ENCODE measurements around the gene RPAP3.

GRCh38 chr12:47652521-47653234, 53.2 kb downstream of the RPAP3 start:
- TF ChIP-seq EP300 (IDR thresholded peaks at IDR 0.05) (no peak), POLR2A (IDR thresholded peaks at IDR 0.05) (no peak)
- TF ChIP-seq, protein P1, sequence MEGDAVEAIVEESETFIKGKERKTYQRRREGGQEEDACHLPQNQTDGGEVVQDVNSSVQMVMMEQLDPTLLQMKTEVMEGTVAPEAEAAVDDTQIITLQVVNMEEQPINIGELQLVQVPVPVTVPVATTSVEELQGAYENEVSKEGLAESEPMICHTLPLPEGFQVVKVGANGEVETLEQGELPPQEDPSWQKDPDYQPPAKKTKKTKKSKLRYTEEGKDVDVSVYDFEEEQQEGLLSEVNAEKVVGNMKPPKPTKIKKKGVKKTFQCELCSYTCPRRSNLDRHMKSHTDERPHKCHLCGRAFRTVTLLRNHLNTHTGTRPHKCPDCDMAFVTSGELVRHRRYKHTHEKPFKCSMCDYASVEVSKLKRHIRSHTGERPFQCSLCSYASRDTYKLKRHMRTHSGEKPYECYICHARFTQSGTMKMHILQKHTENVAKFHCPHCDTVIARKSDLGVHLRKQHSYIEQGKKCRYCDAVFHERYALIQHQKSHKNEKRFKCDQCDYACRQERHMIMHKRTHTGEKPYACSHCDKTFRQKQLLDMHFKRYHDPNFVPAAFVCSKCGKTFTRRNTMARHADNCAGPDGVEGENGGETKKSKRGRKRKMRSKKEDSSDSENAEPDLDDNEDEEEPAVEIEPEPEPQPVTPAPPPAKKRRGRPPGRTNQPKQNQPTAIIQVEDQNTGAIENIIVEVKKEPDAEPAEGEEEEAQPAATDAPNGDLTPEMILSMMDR (IDR thresholded peaks at IDR 0.05), result no peak

Measured in suprapubic skin (tissue), 3 donors.